Thyroid gland (tissue), 4 donors: ENCODE measurements around the gene PHF19. TPM values are rescaled to one million over a fixed set of nuclear protein-coding genes. Genes with fewer than 3 reads are reported as not detected.

ENCODE experiments used
- DNase-seq, 2 donors: peaks; one replicate each; pipeline ENCODE4 v3.0.0-alpha.2; 2019
- H3K27ac ChIP-seq, 3 donors: fragments of 200-600 bp; sonication (generic); 1 replicate in 2 of 3; 2 replicates in 1 of 3; pipeline ENCODE4 v1.5.1; 2016 to 2019; ENCODE audit warnings: mild to moderate bottlenecking in 1 of 3, moderate library complexity in 1 of 3
- H3K27me3 ChIP-seq: fragments of 200-600 bp; sonication (generic); one replicate; pipeline ENCODE4 v1.5.1; 2019
- H3K36me3 ChIP-seq, 2 donors: fragments of 200-600 bp; sonication (generic); one replicate each; pipeline ENCODE4 v1.5.1; 2016 to 2019
- H3K4me1 ChIP-seq, 2 donors: fragments of 200-600 bp; sonication (generic); one replicate each; pipeline ENCODE4 v1.5.1; 2017 to 2019
- H3K4me3 ChIP-seq, 3 donors: fragments of 200-600 bp; sonication (generic); replicated peaks in 1 of 3; 1 replicate in 2 of 3; 2 replicates in 1 of 3; pipeline ENCODE4 v1.5.1; 2016; ENCODE audit warnings: mild to moderate bottlenecking in 1 of 3
- H3K9me3 ChIP-seq: fragments of 200-600 bp; sonication (generic); one replicate; pipeline ENCODE4 v1.5.1; 2017
- POLR2A ChIP-seq, 2 donors: fragments of 450-650 bp; IDR thresholded peaks; one replicate each; pipeline ENCODE4 v1.6.1; 2017; ENCODE audit warnings: antibody characterized with exemption in 2 of 2, mild to moderate bottlenecking in 2 of 2, moderate library complexity in 1 of 2
- WGBS, 2 donors: methylation state at CpG; one replicate each; pipeline ENCODE4 v1.1.5; 2017; 5-methylcytosine and 5-hydroxymethylcytosine counted together
- intact Hi-C: fragments of 100-400 bp; cut with DNase I; formaldehyde crosslinking; loops from one replicate; pipeline ENCODE4 v1.15.1; 2023
- total RNA-seq, 4 donors: library from RNA; depleted of rRNA; stranded (reverse); fragments of >200 nt; gene quantifications; one replicate each; pipeline ENCODE4 v1.2.3, GENCODE V29; 2016
- TF ChIP-seq, protein P1 (sequence below), 6 experiments: fragments of 200-600 bp in 3 of 6; fragments of 450-650 bp in 3 of 6; sonication (generic) in 3 of 6; IDR thresholded peaks; one replicate each; pipeline ENCODE4 v1.5.1; 2016 to 2019; ENCODE audit warnings: antibody characterized with exemption in 6 of 6, mild to moderate bottlenecking in 2 of 6, inconsistent platforms in 1 of 6, moderate library complexity in 1 of 6

PHF19 gene
- total RNA-seq, 4 donors from 2014 or later: 10.8 to 24.1 (median 13.1) TPM

DNA sequence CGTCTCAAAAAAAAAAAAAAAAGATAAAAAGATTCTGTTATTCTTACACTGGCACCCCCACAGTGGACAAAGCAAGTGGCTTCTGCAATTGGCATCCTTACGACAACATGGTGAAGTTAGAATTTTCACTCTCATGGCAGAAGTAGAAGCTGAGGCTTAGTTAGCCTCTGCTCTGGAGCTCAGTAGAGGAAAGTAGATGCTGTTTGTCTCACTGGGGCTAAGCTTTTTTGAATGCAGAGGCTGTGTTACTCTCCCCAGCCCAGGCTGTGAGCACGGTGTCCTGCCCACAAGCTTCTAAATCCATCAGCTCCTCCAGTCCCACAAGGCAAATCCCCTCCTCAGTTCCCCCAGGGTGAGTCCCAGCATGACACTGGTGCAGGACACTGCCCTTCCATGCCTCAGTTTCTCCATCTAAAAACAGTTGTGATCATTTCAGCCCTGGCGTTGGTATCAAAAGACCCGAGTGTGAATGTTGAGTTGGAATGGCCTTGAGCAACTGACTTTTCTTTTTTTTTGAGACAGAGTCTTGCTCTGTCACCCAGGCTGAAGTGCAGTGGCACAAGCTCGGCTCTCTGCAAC is 22.6 kb upstream of the PHF19 start:
- TF ChIP-seq, protein P1, sequence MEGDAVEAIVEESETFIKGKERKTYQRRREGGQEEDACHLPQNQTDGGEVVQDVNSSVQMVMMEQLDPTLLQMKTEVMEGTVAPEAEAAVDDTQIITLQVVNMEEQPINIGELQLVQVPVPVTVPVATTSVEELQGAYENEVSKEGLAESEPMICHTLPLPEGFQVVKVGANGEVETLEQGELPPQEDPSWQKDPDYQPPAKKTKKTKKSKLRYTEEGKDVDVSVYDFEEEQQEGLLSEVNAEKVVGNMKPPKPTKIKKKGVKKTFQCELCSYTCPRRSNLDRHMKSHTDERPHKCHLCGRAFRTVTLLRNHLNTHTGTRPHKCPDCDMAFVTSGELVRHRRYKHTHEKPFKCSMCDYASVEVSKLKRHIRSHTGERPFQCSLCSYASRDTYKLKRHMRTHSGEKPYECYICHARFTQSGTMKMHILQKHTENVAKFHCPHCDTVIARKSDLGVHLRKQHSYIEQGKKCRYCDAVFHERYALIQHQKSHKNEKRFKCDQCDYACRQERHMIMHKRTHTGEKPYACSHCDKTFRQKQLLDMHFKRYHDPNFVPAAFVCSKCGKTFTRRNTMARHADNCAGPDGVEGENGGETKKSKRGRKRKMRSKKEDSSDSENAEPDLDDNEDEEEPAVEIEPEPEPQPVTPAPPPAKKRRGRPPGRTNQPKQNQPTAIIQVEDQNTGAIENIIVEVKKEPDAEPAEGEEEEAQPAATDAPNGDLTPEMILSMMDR (IDR thresholded peaks at IDR 0.05): no peak
- no peak for TF ChIP-seq POLR2A (IDR thresholded peaks at IDR 0.05)
- WGBS, 2 donors: 81 to 92% methylated on average over 6 of the region's 6 CpGs
- no peaks in the 10 kb centered on the region for H3K9me3 ChIP-seq
- peaks cover 0 to 3% of the 10 kb centered on the region in 2 donors for H3K4me1 ChIP-seq
- H3K27ac ChIP-seq: no peak overlapping the region
- intact Hi-C loops: no loop called here
- no peak overlapping the region for H3K4me3 ChIP-seq
- no peaks in the 10 kb centered on the region for H3K36me3 ChIP-seq
- no peaks in the 10 kb centered on the region for H3K27me3 ChIP-seq
- no peak for DNase-seq

DNA sequence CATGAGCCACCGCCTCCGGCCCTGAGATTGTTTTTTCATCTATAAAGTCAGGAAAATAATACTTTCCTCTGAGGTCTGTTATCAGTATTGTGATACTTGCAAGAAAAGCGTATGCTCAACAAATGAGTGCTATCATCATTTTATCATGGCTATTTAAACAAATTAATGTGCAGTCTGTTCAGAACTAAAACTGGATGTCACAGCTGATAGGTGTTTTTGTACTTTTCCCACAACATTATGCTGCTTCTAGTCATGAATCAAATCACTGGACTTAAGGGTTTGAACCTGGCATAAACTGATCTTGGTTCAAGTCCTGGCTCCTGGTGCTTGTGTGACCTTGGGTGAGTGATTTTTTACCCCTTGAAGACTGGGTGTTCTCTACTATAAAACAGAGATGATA is 21.4 kb upstream of the PHF19 start:
- Histone ChIP-seq H3K4me1 (peaks cover 0 to 4% of the 10 kb centered on the region in 2 donors), H3K27ac (no peak overlapping the region), H3K36me3 (no peaks in the 10 kb centered on the region), H3K4me3 (no peak overlapping the region), H3K9me3 (no peaks in the 10 kb centered on the region), H3K27me3 (no peaks in the 10 kb centered on the region)
- WGBS, 2 donors: 91 to 95% methylated on average over 3 of the region's 3 CpGs
- intact Hi-C loops: no loop called here
- no peak for DNase-seq
- TF ChIP-seq, protein P1 (IDR thresholded peaks at IDR 0.05): no peak
- no peak for TF ChIP-seq POLR2A (IDR thresholded peaks at IDR 0.05)

DNA sequence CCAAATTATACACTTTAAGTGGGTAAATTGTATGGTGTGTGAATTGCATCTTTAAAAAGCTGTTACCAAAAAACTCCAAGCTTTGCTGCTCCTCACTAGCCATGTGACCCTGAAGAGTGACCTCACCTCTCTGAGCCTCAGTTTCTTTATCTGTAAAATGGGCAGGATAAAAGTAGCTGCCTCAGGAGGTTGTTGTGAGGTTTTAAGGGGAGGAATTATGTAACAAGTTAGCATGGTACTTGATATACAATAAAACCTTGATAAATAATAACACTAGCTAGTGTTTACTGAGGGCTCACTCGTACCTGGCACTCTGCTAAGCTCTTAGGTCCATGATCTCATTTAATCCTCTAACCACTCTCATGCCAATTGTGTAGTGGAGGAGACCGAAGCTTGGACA is 19.0 kb upstream of the PHF19 start:
- DNase-seq: no peak
- Histone ChIP-seq H3K27ac (no peak overlapping the region), H3K9me3 (no peaks in the 10 kb centered on the region), H3K4me3 (no peak overlapping the region), H3K36me3 (no peaks in the 10 kb centered on the region), H3K4me1 (peaks cover 0 to 4% of the 10 kb centered on the region in 2 donors), H3K27me3 (no peaks in the 10 kb centered on the region)
- intact Hi-C loops: no loop called here
- 93 to 98% methylated on average over 2 of the region's 2 CpGs for WGBS, 2 donors
- TF ChIP-seq, protein P1 (IDR thresholded peaks at IDR 0.05): no peak
- TF ChIP-seq POLR2A (IDR thresholded peaks at IDR 0.05): no peak

DNA sequence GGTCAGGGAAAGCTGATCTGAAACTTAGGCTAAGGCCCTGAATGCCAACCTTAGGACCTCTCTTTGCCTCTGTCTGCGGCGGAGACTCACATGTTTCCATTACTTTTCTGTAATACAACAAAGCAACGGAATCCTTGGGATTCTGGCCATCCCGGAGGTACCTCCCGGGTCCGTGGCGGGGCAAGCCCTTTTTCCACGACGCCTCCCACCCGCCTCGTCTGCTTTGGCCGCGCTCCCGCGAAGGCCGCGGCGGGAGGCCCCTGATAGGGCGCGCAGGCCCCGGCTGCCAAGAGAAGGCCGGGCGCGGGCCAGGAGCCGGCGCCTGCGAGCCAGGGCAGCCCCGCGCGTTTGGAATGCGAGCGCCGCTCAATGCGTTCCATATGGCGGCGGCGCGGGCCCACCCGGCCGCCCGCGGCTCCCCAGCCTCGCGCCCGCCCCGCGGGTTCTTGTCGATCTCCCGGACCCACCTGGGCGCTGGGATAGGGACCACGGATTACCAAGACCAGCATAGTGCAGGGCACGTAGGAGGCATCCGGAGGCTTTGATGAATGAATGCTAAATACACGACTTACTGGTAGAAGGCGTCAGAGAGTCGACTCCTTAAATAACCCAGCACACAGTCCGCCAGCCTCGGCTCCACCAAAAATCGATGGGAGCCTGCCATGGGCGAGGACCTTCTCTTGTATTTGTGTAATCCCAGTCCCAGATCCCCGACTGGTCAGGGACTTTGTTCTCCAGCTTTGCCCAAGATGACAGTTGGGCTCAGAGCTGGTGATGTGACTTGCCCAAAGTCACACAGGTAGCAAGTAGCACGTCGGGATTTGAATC is 17.5 kb upstream of the PHF19 start:
- TF ChIP-seq, protein P1 (IDR thresholded peaks at IDR 0.05): no peak
- TF ChIP-seq POLR2A (IDR thresholded peaks at IDR 0.05): no peak
- 36 to 38% methylated on average over 28 to 33 of the region's 63 CpGs for WGBS, 2 donors
- Histone ChIP-seq H3K27ac (peak overlapping the region in 1 of 3 donors; percentile 24), H3K27me3 (no peaks in the 10 kb centered on the region), H3K4me1 (peaks cover 0 to 4% of the 10 kb centered on the region in 2 donors), H3K9me3 (no peaks in the 10 kb centered on the region), H3K4me3 (no peak overlapping the region), H3K36me3 (no peaks in the 10 kb centered on the region)
- intact Hi-C loops: no loop called here
- no peak for DNase-seq
